Kidney epithelial cell (primary cell): ENCODE measurements around the gene GPR42. TPM values are rescaled to one million over a fixed set of nuclear protein-coding genes. Genes with fewer than 3 reads are reported as not detected.

Experiments used
- DNase-seq: peaks from one replicate; pipeline ENCODE4 v3.0.0-alpha.2; 2010; ENCODE audit warnings: low read depth
- H3K27me3 ChIP-seq: 2 replicates; pipeline ENCODE4 v1.6.0; 2011; ENCODE audit warnings: low read length; ENCODE audit not compliant: control insufficient read depth, insufficient read depth
- H3K36me3 ChIP-seq: 2 replicates; pipeline ENCODE4 v1.5.1; 2011; ENCODE audit warnings: low read length; ENCODE audit not compliant: control insufficient read depth, insufficient read depth
- H3K4me3 ChIP-seq: 2 replicates; pipeline ENCODE4 v1.5.1; 2011; ENCODE audit warnings: low read depth, mild to moderate bottlenecking, control low read depth, low read length
- CTCF ChIP-seq: IDR thresholded peaks from 2 replicates; pipeline ENCODE4 v1.5.1; 2011; ENCODE audit warnings: mild to moderate bottlenecking, moderate library complexity, low read length, control low read depth, inconsistent platforms; ENCODE audit not compliant: insufficient read depth, poor library complexity, severe bottlenecking
- total RNA-seq: library from RNA; depleted of rRNA; stranded (reverse); fragments of >200 nt; gene quantifications from 2 replicates; pipeline ENCODE4 v1.2.3, GENCODE V29; 2015

Gene GPR42
- total RNA-seq, 1 donor from 2014 or later: not detected

GRCh38 chr19:35347930-35348298, 23.0 kb upstream of the GPR42 start:
- peaks cover 15% of the 10 kb centered on the region for H3K27me3 ChIP-seq
- H3K4me3 ChIP-seq: no peak overlapping the region
- DNase-seq: no peak
- H3K36me3 ChIP-seq: no peaks in the 10 kb centered on the region
- no peak for TF ChIP-seq CTCF

GRCh38 chr19:35348911-35349611, 21.8 kb upstream of the GPR42 start:
- no peak for DNase-seq
- no peak for TF ChIP-seq CTCF
- Histone ChIP-seq H3K36me3 (no peaks in the 10 kb centered on the region), H3K4me3 (no peak overlapping the region), H3K27me3 (peaks cover 15% of the 10 kb centered on the region)

- Histone ChIP-seq H3K27me3 (peaks cover 15% of the 10 kb centered on the region), H3K36me3 (no peaks in the 10 kb centered on the region), H3K4me3 (no peak overlapping the region)
- no peak for TF ChIP-seq CTCF
- no peak for DNase-seq
Measured at GRCh38 chr19:35349614-35350521, 21.0 kb upstream of the GPR42 start.

GRCh38 chr19:35350591-35350990, 20.3 kb upstream of the GPR42 start:
- DNase-seq: no peak
- Histone ChIP-seq H3K36me3 (no peaks in the 10 kb centered on the region), H3K27me3 (peaks cover 15% of the 10 kb centered on the region), H3K4me3 (no peak overlapping the region)
- TF ChIP-seq CTCF: no peak

- H3K36me3 ChIP-seq: no peaks in the 10 kb centered on the region
- TF ChIP-seq CTCF: no peak
- peaks cover 15% of the 10 kb centered on the region for H3K27me3 ChIP-seq
- no peak overlapping the region for H3K4me3 ChIP-seq
- no peak for DNase-seq
Measured at GRCh38 chr19:35351411-35352176, 19.3 kb upstream of the GPR42 start.
